Hippocampal formation (tissue), 2 donors: Measurements from ENCODE around the gene TCEA2.

ENCODE experiments used
- DNase-seq, 2 donors: peaks; one replicate each; lab custom pipeline; 2025; lab: John Stamatoyannopoulos, UW

TCEA2 gene

GRCh38 chr20:64049060-64049877 lies 13.7 kb upstream of the TCEA2 start, which contains the start of gene SOX18:
SOX18 (minus strand) TSS chr20:64049639; CDS start chr20:64049516, 123 bp downstream.
- no peak for DNase-seq

DNA sequence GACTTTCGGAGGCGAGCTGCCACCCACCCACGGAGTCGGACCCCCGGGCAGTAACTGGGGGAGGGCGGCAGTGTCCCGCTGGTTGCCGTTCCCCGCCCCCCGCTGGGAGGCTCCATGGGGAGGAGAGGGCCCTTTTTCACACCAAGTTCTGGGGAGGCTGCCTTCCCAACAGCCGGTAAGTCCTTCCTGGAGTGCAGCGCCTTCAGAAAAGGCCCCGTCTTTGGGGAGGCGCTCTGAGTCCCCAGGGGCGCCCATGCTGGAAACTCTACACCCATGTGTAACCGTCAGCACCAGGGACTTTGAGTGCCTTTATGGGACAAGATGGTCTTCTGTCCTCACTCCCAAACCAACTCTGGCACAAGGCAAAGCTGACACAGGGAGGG lies 13.1 kb upstream of the TCEA2 start:
- DNase-seq = no peak

DNA sequence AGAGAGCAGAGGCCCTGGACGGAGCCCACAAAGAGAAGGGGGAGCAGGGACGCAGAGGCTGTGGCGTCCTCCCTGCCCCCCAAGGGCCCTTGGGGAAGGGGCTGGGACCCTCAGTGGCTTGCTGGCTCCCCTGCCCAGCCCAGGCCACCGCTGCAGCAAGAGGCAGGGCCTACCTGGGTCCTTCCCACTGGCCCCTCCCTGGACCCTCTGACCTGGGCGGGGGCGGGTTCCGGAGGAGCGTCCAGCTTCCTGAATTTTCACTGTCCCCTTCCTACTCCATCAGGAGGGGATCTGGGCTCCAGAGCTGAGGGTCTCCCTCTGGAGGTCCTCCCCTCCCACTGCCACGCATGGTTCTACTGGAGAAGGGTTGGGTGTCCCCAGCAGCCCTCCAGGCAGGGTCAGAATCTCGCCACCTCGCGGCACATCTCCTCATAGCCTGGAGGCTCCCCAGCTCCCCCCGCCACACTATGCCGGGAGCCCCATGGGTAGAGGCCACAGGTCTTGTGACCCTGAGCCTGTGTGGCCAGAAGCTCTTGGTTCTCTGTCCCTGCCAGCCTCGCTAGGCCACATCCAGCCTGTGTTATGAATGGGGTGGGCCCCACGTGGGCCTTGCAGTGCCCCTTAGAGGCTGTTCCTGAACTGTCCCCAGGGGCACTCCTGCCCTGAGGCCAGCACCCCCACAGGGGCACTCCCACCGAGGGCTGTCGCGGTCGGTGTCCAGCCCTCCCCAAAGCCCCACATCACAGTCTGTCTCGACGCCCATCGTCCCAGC lies 12.6 kb upstream of the TCEA2 start:
- DNase-seq = no peak

GRCh38 chr20:64051033-64051452 lies 12.0 kb upstream of the TCEA2 start:
- DNase-seq = no peak

DNA sequence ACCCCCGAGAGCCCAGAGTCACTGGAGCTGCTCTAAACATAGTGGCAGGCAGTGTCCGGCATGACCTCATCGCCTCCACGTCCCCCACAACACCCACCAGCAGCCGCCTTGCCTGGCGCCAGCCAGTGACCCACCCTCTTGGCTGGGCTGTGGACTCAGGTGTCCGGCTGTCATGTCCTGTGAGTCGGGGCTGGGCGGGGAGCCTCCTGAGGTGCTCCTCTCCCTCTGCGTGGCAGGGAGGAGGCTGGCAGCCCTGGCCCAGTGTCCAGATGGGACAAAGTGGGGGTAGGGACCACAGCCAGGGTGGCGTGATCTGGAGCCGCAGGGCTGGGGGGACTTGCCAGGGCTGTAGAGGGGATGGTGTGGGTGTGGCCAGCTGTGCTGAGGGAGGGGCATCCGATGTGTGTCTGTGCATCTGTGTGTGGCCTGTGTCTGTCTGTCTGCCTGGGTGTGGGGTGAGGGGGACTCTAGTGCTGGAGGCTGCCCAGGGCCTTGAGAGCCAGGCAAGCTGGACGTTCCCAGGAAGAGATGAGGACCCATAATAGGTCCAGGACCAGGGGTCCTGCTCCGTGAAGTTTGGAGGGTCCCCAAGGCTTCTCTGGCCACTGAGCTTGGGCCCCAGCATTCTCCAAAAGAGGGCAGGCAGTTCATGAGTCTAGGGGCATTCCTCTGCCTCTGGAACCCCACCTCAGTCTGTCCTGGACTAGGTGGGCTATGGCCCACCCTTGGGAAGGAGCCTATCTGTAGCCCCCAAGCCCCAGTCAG lies 11.3 kb upstream of the TCEA2 start:
- no peak for DNase-seq

- no peak for DNase-seq
Measured at GRCh38 chr20:64052326-64052722, 10.7 kb upstream of the TCEA2 start.

DNA sequence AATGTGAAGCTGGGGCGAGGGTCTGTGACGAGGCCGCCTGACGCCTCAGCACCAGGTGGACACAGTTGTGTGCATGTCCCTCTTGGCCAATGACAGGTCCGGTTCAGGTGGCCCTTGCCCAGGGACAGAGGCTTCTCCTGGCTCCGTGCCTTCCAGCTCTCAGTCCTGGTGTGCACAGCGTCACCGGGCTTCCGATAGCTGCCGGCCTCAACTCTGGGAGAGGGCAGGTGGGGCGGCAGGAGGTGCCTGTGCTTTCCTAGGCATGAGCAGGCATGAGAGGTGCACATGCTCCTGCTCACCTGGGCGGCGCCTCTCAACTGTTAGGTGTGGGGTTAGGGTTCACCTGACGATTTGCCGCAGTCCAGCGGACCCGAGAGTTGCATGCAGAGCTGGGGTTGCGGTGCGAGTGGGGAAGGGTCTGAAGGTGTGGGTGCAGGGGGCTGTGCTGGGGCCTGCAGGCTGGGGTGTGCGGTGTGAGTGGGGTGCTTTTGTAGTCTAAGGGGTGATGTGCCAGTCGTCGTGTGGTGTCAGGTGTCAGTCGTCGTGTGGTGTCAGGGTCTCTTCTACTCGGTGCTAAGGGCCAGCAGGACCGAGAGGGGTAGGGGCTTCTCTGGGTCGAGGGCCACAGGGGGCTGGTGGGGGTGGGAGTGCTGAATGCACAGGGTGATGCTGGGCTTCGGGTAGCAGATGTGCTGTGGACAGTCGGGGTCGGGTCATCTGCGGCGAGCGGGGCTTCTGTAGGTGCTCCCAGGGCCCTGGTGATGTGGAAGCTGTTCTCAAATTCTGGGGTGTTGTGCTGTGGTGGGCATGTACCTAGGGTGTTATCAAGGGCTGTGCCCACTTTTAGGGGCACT lies 9.8 kb upstream of the TCEA2 start:
- DNase-seq = no peak

DNA sequence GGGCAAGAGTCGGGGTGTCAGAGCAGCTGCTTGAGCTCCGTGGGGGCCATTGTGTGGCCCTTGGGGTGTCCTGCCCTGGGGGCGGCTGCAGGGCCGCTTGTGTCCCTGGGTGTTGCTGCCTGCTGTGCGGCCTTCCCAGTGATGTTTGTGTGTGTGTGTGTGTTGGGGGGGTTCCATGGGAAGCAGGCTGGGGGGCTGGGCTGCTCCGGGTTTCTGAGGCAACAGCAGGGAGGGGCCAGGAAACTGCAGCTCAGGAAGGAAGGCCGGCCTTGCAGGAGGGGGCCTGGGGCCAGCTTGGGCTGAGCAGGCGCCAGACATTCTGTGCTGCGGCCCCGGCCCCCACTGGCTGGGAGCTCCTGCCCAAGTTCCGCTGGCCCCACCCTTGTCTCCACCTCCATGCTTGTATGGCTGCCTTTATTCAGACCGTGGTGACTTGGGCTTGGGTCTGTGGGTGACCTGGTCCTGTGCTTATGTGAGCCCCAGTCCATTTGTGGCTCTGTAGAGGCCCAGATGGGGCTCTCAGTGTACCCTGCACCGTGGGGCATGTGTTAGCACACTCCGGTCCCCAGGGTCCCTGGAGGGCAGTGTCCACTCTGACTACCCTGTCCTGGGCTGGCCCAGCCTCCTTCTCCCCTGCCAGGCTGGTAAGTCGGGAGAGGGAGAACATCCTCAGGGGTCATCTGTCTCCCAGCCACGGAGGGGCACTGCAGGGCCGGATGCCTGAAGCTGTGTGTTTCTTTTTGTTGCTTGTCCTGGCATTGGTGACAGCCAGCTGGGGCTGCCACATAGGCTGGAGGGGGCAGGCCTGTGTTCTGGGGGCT lies 8.9 kb upstream of the TCEA2 start:
- no peak for DNase-seq

- no peak for DNase-seq
Measured at GRCh38 chr20:64055396-64055892, 7.6 kb upstream of the TCEA2 start.

GRCh38 chr20:64055893-64056638 lies 6.9 kb upstream of the TCEA2 start:
- no peak for DNase-seq

- no peak for DNase-seq
Measured at GRCh38 chr20:64056639-64056888, 6.4 kb upstream of the TCEA2 start.

DNA sequence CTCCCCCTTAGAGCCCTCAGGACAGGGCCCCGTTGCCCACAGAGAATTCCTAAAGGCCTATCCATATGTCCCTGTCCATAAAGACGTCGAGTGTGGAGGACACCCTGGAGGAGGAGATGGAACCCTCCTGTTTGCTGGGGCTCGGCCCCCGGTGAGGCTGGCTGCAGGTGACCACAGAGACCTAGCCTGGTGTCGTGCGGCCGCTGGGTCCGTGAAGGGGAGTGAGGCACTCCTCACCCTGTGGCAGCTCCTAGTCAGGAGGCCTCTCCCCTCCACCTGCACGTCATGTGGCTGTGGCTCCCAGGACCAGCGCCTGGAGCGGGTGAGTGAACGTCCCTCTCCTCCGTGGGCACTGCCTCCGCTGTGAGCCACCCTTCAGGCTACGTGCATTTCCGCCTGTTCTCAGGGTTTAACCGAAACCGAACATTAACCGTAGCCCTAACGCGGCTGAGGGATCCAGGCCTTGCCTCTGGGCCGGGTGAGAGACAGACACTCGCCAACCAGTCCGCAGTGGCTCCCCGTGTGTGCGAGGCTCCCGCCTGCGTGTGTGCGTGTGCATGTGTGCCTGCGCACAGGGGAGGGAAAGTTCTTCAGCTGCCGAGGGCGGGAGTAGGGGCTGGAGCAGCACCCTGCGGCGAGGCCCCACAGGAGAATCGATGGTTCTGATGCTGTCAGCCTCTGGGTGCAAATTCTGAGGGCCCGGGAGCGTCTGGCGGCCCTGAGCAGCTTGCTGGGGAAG lies 5.9 kb upstream of the TCEA2 start:
- no peak for DNase-seq

DNA sequence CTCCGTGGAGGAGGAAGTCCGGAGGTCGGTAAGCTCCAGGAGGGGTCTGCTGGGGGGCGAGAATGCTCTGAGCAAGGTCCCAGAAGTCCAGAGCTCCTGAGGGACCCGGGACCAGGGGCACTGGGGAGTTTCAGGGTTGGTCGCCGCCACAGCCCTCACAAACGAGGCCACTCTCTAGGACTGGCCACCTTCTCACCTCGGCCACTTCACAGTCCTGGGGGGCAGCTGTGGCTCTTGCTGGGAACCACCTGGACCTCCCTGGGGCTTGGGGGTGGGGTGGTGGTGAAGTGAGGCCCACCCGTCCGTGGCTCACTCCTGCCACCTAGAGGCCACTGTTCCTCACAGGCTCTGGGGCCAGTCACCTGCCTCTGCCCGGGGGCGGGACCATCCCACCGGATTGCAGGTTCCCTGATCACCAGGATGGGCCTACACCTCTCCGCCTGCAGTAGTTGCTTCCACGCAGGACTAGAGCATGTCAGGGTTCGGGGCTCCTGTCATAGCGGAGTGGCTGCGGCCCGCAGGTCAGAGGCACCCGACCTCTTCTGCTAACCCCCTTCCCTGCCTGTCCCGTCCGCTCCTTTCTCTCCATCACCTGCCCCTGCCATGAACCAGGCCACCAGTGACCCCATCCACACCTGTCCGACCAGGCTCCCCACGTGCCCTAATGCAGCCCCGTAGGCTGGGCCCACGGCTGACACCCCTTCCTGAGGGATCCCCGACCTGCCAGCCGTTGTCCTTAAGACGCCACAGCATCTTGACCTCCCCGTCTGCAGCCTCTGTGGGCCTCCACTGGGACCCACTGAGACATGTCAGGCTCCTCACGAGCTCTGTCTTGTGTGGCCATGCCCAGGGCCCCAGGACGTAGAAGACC lies 5.1 kb upstream of the TCEA2 start:
- no peak for DNase-seq

DNA sequence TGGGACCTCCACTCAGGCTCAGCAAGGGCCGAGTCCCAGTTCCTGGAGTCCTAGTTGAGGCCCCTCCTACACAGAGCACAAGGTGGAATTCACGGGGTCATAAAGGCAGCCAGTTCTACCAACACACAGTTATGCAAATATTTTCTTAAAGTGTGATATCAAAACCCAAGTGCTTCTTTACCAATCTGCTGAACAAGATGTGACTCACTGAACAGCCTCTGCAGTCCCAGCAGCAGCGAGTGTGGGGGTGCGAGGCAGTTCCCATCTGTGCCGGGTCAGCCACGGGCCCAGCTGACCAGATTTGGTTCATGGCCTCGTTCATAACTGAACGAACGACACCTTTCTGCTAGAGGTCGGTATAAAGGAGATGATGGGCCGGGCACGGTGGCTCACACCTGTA lies 4.5 kb upstream of the TCEA2 start:
- no peak for DNase-seq

DNA sequence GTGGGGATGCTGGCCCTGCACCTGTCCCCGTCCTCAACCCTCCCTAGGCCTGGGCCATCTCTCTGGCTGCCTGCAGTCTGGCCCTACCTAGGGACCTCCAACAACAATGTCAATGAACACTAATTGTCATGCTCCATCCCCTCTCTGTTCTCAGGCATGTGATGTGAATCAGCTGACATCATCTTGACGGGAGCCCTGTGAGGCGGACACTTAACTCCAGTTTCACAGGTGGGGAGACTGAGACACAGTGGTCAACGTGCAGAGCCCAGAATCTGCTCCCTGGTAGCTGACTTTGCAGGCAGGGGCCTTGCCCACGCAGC lies 762 bp upstream of the TCEA2 start:
- DNase-seq = no peak

DNA sequence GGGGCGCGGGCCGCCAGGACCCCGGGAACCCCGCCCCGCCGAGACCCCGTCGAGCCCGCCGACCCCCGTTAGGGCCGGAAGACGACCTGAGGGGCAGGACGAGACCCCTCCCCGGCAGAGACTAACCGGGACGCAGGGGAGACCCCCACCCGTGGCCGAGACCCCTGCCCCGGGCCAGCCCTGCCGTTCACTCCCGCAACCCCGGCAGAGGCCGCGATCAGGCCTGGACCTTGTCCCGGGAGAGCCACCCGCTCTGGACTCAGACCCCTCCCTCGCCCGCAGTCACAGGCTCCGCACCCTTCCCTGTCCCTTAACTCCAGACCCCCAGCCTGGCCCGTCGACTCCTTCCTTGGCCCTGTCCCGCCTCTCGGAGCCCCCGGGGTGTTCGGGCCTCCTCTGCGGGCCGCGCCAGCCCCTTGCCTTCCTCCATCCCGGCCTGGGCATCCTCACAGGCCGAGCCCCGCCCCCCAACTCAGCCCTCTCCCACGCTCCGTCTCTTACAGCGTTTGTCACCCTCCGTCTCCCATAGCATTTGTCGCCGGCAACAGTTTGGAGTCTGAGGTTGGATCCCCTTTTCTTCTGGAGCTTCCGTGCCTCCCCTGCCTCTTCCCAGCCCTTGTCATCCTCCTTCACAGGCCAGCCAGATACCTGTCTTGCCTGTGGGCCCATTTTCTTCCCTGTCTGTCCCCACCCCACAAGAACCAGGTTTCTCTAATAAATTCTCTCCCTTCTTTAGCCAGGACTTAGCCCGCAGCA lies 569 bp downstream of the TCEA2 start:
- peak in 1 of 2 donors; percentile 15 for DNase-seq

GRCh38 chr20:64064145-64064698 lies 1.2 kb downstream of the TCEA2 start:
- no peak for DNase-seq
